Lung (tissue), 12 donors: ENCODE data around the gene TFB2M. TPM values are rescaled to one million over a fixed set of nuclear protein-coding genes. Genes with fewer than 3 reads are reported as not detected.
A peak's percentile ranks its signal among the peaks of the same experiment; 100 is the strongest.

Source experiments
- ATAC-seq: fragments of 200-7000 bp; cut with Tn5 transposase; one replicate; pipeline ENCODE4 v1.9.1; 2020; ENCODE audit warnings: moderate number of reproducible peaks; ENCODE audit not compliant: insufficient read depth, low FRiP score
- DNase-seq, 3 donors: peaks; one replicate each; pipeline ENCODE4 v3.0.0-alpha.2; 2013 to 2017
- H3K27ac ChIP-seq, 2 donors: one replicate each; pipeline ENCODE4 v1.5.1; 2013; ENCODE audit warnings: mild to moderate bottlenecking in 2 of 2, moderate library complexity in 2 of 2, control low read depth in 1 of 2, inconsistent platforms in 1 of 2, low read depth in 1 of 2, low read length in 1 of 2
- H3K27me3 ChIP-seq, 3 donors: one replicate each; pipeline ENCODE4 v1.5.1; 2013; ENCODE audit warnings: low read length in 2 of 3; ENCODE audit not compliant: control insufficient read depth in 3 of 3, insufficient read depth in 3 of 3
- H3K36me3 ChIP-seq, 4 donors: one replicate each; pipeline ENCODE4 v1.5.1; 2013; ENCODE audit warnings: low read length in 4 of 4, mild to moderate bottlenecking in 1 of 4, moderate library complexity in 1 of 4; ENCODE audit not compliant: control insufficient read depth in 4 of 4, insufficient read depth in 4 of 4
- H3K4me1 ChIP-seq, 5 donors: one replicate each; pipeline ENCODE4 v1.5.1; 2013; ENCODE audit warnings: low read length in 5 of 5, mild to moderate bottlenecking in 2 of 5, moderate library complexity in 1 of 5; ENCODE audit not compliant: control insufficient read depth in 5 of 5, insufficient read depth in 5 of 5
- H3K4me3 ChIP-seq: one replicate; pipeline ENCODE4 v1.5.1; 2013; ENCODE audit warnings: mild to moderate bottlenecking, control low read depth, moderate library complexity
- H3K9ac ChIP-seq, 2 donors: one replicate each; pipeline ENCODE4 v1.5.1; 2013; ENCODE audit warnings: low read length in 2 of 2, control low read depth in 1 of 2; ENCODE audit not compliant: insufficient read depth in 1 of 2
- H3K9me3 ChIP-seq, 4 donors: one replicate each; pipeline ENCODE4 v1.5.1; 2013; ENCODE audit warnings: low read length in 3 of 4, mild to moderate bottlenecking in 1 of 4, moderate library complexity in 1 of 4; ENCODE audit not compliant: control insufficient read depth in 4 of 4, insufficient read depth in 3 of 4
- CTCF ChIP-seq: IDR thresholded peaks from 2 replicates; pipeline ENCODE4 v1.5.1; 2012; ENCODE audit warnings: mild to moderate bottlenecking; ENCODE audit errors: control extremely low read depth, extremely low read depth
- WGBS, 2 donors: extraction: QIAGEN DNeasy Blood & Tissue Kit; methylation state at CpG; one replicate each; pipeline ENCODE4 v1.1.7; 2013; 5-methylcytosine and 5-hydroxymethylcytosine counted together
- polyA plus RNA-seq, 2 donors: library from polyadenylated mRNA; stranded (reverse); fragments of 200-250 nt; gene quantifications; one replicate each; pipeline ENCODE4 v1.2.1, GENCODE V29; 2013
- total RNA-seq, 2 donors: library from RNA; depleted of rRNA in 1 of 2; stranded (reverse); fragments of >200 nt in 1 of 2; gene quantifications; one replicate each; pipeline ENCODE4 v1.2.1, GENCODE V29; 2014 to 2021
- donor health status: control.
- donor health status: control.
- donor health status: Bipolar disorder and iron deficiency.
- donor health status: healthy.
- donor health status: DM: yes; HTN: yes; CAD: no.

Gene TFB2M
- total and polyA plus RNA-seq, 4 donors = 5.5 to 13.3 (median 10.8) TPM

DNA sequence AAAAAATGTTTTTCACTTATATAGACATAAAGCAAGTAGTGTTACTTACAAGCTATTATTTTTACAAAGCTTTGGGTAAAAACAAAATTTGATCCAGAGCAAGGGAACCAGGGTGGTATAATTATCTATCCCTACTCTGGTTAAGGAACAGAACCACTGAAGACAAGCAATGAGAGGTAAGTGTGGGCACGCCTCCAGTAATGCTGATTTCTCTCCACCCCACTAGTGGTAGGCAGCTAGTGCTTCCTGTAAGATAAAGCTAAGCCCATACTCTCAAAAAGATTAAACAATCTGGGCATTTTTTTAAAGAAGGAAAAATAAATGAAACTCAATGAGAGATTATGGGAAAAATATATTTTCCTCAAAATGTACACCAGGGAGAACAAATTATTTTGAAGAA is 22.1 kb downstream of the TFB2M start:
- Histone ChIP-seq H3K36me3 (peaks cover 16 to 22% (median 21%) of the 10 kb centered on the region in 4 donors), H3K27me3 (no peaks in the 10 kb centered on the region), H3K4me1 (no peaks in the 10 kb centered on the region), H3K9ac (no peak overlapping the region), H3K4me3 (no peak overlapping the region), H3K27ac (no peak overlapping the region), H3K9me3 (no peaks in the 10 kb centered on the region)
- no peak for DNase-seq
- 87 to 92% methylated on average over 1 of the region's 1 CpG for WGBS, 2 donors
- TF ChIP-seq CTCF = no peak
- no peak for ATAC-seq

- no peak for ATAC-seq
- TF ChIP-seq CTCF = no peak
- Histone ChIP-seq H3K27me3 (no peaks in the 10 kb centered on the region), H3K9ac (no peak overlapping the region), H3K9me3 (no peaks in the 10 kb centered on the region), H3K4me1 (peaks cover 0 to 1% (median 0%) of the 10 kb centered on the region in 5 donors), H3K36me3 (peaks cover 16 to 20% (median 18%) of the 10 kb centered on the region in 4 donors), H3K4me3 (no peak overlapping the region), H3K27ac (no peak overlapping the region)
- no peak for DNase-seq
- WGBS, 2 donors = 90 to 92% methylated on average over 7 of the region's 7 CpGs
Measured at GRCh38 chr1:246540738-246541491, 25.1 kb downstream of the TFB2M start.

DNA sequence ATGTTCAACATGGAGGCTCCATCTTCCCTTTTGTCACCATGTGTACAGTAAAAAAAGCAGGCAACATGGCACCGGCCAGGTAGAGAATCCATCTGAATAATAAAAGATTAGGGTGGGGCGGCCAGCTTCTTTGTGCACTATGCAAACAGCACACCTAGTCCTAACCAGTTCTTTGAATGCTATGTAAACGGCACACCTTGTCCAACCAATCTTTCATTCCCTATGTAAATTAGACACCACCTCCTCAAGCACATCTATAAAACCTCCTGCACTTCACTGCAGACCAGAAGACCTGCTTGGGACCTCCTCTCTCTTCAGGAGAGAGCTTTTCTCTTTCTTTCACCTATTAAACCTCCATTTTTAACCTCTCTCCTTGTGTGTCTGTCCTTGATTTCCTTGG is 28.2 kb downstream of the TFB2M start:
- DNase-seq (peak in 2 of 3 donors; percentile 7 to 19), ATAC-seq (no peak)
- 74 to 86% methylated on average over 3 of the region's 3 CpGs for WGBS, 2 donors
- Histone ChIP-seq H3K27me3 (no peaks in the 10 kb centered on the region), H3K9me3 (no peaks in the 10 kb centered on the region), H3K27ac (peak overlapping the region in 1 of 2 donors; percentile 41), H3K4me1 (peaks cover 0 to 5% (median 0%) of the 10 kb centered on the region in 5 donors), H3K4me3 (no peak overlapping the region), H3K36me3 (peaks cover 4 to 8% (median 6%) of the 10 kb centered on the region in 4 donors), H3K9ac (no peak overlapping the region)
- TF ChIP-seq CTCF = no peak

DNA sequence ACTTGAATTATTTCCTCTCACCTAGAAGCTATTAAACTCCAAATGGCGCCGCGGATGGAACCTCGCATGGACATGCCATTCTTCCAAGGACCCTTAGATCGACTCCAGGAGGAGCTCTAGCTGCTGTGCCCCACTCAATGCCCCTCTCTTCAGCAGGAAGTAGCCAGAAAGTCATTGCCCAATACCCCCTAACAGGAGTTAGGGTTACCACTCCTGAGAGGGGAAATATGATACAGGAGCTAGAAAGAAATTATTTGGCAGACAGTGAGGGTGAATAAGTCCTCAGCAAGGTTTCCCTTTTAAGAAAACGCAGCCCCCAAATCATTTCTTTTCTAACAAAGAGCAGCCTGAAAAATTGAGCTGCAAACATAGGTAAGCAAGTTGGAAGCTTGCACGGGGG is 28.6 kb downstream of the TFB2M start:
- H3K9me3 ChIP-seq = no peaks in the 10 kb centered on the region
- H3K4me1 ChIP-seq = peaks cover 0 to 5% (median 0%) of the 10 kb centered on the region in 5 donors
- H3K9ac ChIP-seq = no peak overlapping the region
- TF ChIP-seq CTCF = no peak
- H3K27ac ChIP-seq = no peak overlapping the region
- no peak overlapping the region for H3K4me3 ChIP-seq
- 78 to 80% methylated on average over 7 of the region's 7 CpGs for WGBS, 2 donors
- DNase-seq = no peak
- H3K27me3 ChIP-seq = no peaks in the 10 kb centered on the region
- H3K36me3 ChIP-seq = peaks cover 3 to 8% (median 5%) of the 10 kb centered on the region in 4 donors
- no peak for ATAC-seq
